KOPT-K1 (cell line): ENCODE results near the gene POSTN.
"Not testable (repeated sequence)": the region's sequence is repeated elsewhere in the genome, so short reads cannot be mapped to it uniquely, and the experiment has no call there.

Source experiments
- H3K27ac ChIP-seq: fragments of 200-600 bp; sonication (generic); 2 replicates; pipeline ENCODE4 v1.5.1; 2016; ENCODE audit warnings: antibody characterized with exemption, mild to moderate bottlenecking, low read depth, low read length; ENCODE audit not compliant: poor library complexity, severe bottlenecking
- H3K36me3 ChIP-seq: fragments of 200-600 bp; sonication (generic); 2 replicates; pipeline ENCODE4 v1.5.1; 2017; ENCODE audit warnings: antibody characterized with exemption, mild to moderate bottlenecking, low read length, moderate library complexity; ENCODE audit not compliant: insufficient read depth
- H3K9me3 ChIP-seq: fragments of 200-600 bp; sonication (generic); 2 replicates; pipeline ENCODE4 v1.5.1; 2017; ENCODE audit warnings: antibody characterized with exemption, low read length, mild to moderate bottlenecking; ENCODE audit not compliant: insufficient read depth, poor library complexity, severe bottlenecking

POSTN gene

DNA sequence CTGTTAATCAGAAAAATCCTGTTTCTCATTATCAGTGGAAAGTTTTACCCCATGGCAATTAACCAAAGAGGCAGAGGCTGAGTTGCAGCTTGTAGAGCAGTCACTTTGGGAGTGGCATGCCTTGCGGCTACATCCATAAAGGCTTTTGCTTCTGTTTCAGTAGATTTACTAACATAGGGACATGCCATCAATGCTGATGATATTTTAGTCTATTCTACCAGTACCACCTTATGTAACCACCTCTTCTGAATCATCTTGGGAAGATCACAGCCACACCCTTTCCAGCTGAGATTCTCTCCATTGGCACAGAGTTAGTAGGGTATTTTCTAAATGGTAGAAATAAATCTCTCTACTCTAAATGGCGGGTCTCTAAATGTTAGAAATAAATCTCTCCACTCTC lies 37.5 kb downstream of the POSTN start:
- Histone ChIP-seq H3K36me3 (no peaks in the 10 kb centered on the region), H3K27ac (no peak overlapping the region), H3K9me3 (no peaks in the 10 kb centered on the region)

GRCh38 chr13:37560526-37560925 lies 38.0 kb downstream of the POSTN start:
- Histone ChIP-seq H3K9me3 (no peaks in the 10 kb centered on the region), H3K36me3 (no peaks in the 10 kb centered on the region), H3K27ac (no peak overlapping the region)

- H3K27ac ChIP-seq, H3K9me3 ChIP-seq, H3K36me3 ChIP-seq: not testable (repeated sequence)
Observed at GRCh38 chr13:37558766-37559165, 39.8 kb downstream of the POSTN start.

DNA sequence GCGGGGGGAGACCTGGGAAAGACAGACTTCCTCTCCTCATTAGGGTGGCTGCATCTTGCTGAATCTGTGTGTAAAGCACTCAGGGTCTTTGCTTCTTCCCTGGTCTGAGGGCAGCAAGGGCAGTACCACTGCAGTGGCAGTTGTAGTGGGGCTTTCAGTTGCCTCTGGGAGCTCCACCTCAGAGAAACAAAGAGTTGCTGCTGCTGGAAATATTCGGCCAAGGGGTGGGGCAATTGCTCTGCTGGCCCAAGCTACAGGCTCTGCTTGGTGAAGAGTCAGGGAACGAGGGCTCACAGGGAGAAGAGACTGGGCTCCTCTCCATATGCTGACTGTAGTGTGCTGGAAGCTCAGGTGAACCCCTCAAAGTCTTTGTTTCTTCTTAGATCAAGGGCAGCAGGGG lies 52.5 kb downstream of the POSTN start:
- Histone ChIP-seq H3K36me3 (no peaks in the 10 kb centered on the region), H3K27ac (no peak overlapping the region), H3K9me3 (no peaks in the 10 kb centered on the region)

GRCh38 chr13:37544995-37545394 lies 53.6 kb downstream of the POSTN start:
- Histone ChIP-seq H3K27ac (no peak overlapping the region), H3K9me3 (no peaks in the 10 kb centered on the region)

DNA sequence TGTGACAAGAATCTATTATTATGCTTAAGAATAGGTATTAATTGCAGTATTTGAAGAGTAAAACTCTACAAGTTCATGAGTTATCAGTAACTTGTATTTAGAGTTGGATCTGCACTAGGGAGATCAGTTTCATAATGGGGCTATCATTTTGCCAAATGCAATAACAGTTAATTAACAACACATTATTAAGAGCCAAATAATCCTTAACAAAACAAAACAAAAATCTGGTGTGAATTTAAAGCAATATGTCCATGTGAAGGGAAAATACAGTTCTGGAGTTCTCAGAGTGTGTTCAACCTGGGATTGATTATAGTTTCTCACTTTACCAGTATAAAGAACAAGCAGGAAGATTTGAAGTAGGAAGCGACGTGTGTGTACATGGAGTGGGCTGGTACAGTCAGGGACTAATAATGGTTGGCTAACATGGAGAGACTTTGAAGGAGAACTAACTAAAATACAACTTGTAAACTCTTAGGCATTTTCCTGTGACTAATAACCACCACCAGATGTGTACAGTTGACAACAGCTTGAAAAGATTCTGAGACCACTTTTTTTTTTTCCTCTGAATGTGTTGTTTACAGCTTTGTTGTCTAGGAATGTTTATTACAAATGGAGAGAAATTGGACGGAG lies 58.5 kb downstream of the POSTN start:
- H3K36me3 ChIP-seq, result no peaks in the 10 kb centered on the region
- no peaks in the 10 kb centered on the region for H3K9me3 ChIP-seq
- H3K27ac ChIP-seq, result no peak overlapping the region

More at GRCh38 chr13:37544995-37545394, 53.6 kb downstream of the POSTN start:
- H3K36me3 ChIP-seq, result no peaks in the 10 kb centered on the region

- no peaks in the 10 kb centered on the region for H3K9me3 ChIP-seq
- no peak overlapping the region for H3K27ac ChIP-seq
- no peaks in the 10 kb centered on the region for H3K36me3 ChIP-seq
Observed at GRCh38 chr13:37539170-37539569, 59.4 kb downstream of the POSTN start.

- Histone ChIP-seq H3K36me3 (no peaks in the 10 kb centered on the region), H3K27ac (no peak overlapping the region), H3K9me3 (no peaks in the 10 kb centered on the region)
Observed at GRCh38 chr13:37535501-37535900, 63.1 kb downstream of the POSTN start.

DNA sequence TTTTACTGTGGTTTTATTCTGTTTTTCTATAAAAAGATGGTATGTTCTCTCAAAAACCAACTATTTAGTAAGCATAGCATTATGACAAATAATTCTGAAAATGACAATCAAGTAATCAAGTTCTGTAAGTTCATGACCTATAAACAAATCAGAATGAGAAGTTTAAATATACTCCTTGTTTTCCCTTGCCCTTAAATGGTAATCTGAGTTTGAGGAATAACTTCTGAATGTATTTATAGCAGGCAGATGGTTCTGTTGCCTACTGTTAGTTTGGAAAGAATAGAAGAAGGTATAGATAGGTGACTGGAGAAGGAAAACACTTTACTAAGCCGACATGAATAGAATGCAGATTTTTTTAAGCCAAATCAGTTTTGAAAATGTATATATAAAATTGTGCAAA lies 63.9 kb downstream of the POSTN start:
- Histone ChIP-seq H3K9me3 (no peaks in the 10 kb centered on the region), H3K27ac (no peak overlapping the region), H3K36me3 (no peaks in the 10 kb centered on the region)

DNA sequence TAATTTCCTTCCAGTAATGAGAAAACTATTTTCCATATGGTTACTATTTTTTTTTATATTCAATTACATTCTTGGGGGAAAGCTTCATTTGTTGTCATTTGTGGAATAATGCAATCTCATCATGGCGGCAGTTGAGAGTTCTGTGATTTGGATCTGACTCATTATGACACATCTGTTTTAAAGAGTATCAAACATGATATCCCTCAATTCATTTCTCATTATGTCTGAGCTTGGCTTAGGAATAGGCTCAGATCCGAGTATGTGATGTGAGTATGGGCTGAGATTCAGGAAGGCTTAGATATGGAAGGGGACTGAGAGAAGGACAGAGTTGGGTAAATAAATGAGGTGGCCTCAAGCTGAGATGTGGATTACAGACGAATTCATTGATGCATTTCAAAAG lies 64.4 kb downstream of the POSTN start:
- Histone ChIP-seq H3K27ac (no peak overlapping the region), H3K36me3 (no peaks in the 10 kb centered on the region), H3K9me3 (no peaks in the 10 kb centered on the region)

DNA sequence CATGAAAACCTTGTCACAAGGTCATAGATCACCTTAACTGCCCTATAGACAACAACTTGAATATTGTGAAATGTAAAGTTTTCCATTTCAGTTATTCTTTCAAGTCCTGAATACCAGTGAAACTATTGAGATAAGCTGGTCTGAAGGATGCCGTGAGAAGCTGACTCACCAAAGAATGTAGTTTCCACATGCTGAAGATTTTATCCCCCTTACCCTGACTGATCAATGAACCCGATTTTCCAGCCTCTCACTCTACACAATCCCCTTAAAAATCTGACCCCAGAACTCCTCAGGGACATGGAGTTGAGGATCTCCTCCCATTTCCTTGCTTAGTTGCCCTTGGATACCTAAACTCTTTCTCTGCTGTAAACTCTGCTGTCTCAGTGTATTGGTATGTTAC lies 67.5 kb downstream of the POSTN start:
- Histone ChIP-seq H3K9me3 (no peaks in the 10 kb centered on the region), H3K27ac (no peak overlapping the region), H3K36me3 (no peaks in the 10 kb centered on the region)

DNA sequence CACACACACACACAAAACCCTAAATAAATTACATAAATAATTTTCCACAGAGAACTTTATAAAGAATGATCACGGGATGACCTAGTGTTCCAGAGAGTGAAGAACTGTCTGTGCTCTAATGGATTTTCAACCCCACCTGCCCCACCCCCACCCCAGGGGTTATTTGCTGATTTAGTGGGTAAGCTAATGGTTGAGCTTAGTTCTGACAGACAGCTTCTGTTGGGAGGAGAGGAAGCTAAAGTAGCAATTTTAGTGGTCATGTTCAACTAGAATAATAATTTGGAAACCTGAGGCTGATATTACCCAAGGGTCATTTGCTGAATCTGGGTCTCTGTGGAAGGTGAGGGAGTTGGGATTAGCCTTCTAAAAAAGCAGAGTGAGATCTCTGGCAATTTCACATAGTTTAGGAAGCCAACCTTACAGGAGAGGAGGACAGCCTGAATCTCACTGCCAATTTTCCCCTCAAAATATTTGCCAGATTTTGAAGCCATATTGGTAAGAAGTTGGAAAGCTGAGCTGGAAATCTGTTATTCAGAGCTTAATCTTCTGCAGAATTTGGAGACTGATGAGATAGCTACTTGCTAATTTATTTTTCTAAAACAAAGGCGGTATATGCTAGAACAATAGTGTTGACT lies 68.7 kb downstream of the POSTN start:
- no peaks in the 10 kb centered on the region for H3K9me3 ChIP-seq
- H3K36me3 ChIP-seq, result no peaks in the 10 kb centered on the region
- H3K27ac ChIP-seq, result no peak overlapping the region

- Histone ChIP-seq H3K9me3 (no peaks in the 10 kb centered on the region), H3K36me3 (no peaks in the 10 kb centered on the region), H3K27ac (no peak overlapping the region)
Observed at GRCh38 chr13:37526710-37527473, 71.7 kb downstream of the POSTN start.

GRCh38 chr13:37515226-37515625 lies 83.3 kb downstream of the POSTN start:
- Histone ChIP-seq H3K27ac (no peak overlapping the region), H3K9me3 (no peaks in the 10 kb centered on the region), H3K36me3 (no peaks in the 10 kb centered on the region)
